Measurements from ENCODE around the gene HIGD2A. TPM values are rescaled to one million over a fixed set of nuclear protein-coding genes. Genes with fewer than 3 reads are reported as not detected.
A peak's percentile ranks its signal among the peaks of the same experiment; 100 is the strongest.

The HIGD2A gene
- polyA plus RNA-seq, 3 donors = 101 to 298 (median 260) TPM

GRCh38 chr5:176410486-176411180 is 22.1 kb downstream of the HIGD2A start:
- Histone ChIP-seq H3K9ac (ENCODE audit: insufficient read depth, low read length, poor library complexity, severe bottlenecking) (no peak overlapping the region), H3K4me2 (replicated peaks; ENCODE audit: extremely low read depth, low read length, poor library complexity, severe bottlenecking) (no peak overlapping the region), H2AFZ (ENCODE audit: insufficient read depth, low read depth, low read length, poor library complexity, severe bottlenecking) (no peak overlapping the region), H4K20me1 (ENCODE audit: insufficient read depth, low read length) (peaks cover 24% of the 10 kb centered on the region), H3K27me3 (ENCODE audit: control insufficient read depth in 2 of 2, insufficient read depth in 2 of 2, low read length in 2 of 2) (no peaks in the 10 kb centered on the region), H3K79me2 (ENCODE audit: insufficient read depth, low read length) (peaks cover 31% of the 10 kb centered on the region), H3K36me3 (replicated peaks in 1 of 2; ENCODE audit: control insufficient read depth in 1 of 2, insufficient read depth in 2 of 2, low read length in 2 of 2) (peaks cover 39 to 56% of the 10 kb centered on the region in 2 donors), H3K9me3 (replicated peaks in 1 of 2; ENCODE audit: control insufficient read depth in 1 of 2, insufficient read depth in 1 of 2, low read length in 2 of 2) (no peaks in the 10 kb centered on the region), H3K4me3 (replicated peaks in 1 of 3; ENCODE audit: low read depth in 2 of 3, low read length in 3 of 3) (no peak overlapping the region), H3K27ac (ENCODE audit: low read depth in 1 of 2, low read length in 2 of 2) (no peak overlapping the region), H3K4me1 (ENCODE audit: control insufficient read depth in 1 of 2, insufficient read depth in 2 of 2, low read length in 2 of 2) (peaks cover 8 to 13% of the 10 kb centered on the region in 2 donors)
- Mint-ChIP-seq H3K4me1 (peaks cover 41% of the 10 kb centered on the region), H3K27me3 (ENCODE audit: low read depth in 3 of 3) (no peaks in the 10 kb centered on the region), H3K36me3 (peaks cover 55 to 65% of the 10 kb centered on the region in 2 donors), H3K4me3 (no peak overlapping the region), H3K9me3 (peaks cover 0 to 2% (median 0%) of the 10 kb centered on the region in 7 donors), H3K27ac (peak overlapping the region in 2 of 7 donors; percentile 19 to 33)
- intact Hi-C loops (cut with micrococcal nuclease) = loop anchor here (10.0 kb wide), 2 partner anchors 124 to 1724 kb away; partner anchors contain the start of genes RMND5B (in 1 of the 2) and RNF44 (in 1 of the 2)
- DNase-seq = no peak
- no peak for TF ChIP-seq CTCF (IDR thresholded peaks at IDR 0.05)
- WGBS (ENCODE audit: insufficient coverage) = 97% methylated on average over 4 of the region's 5 CpGs

DNA sequence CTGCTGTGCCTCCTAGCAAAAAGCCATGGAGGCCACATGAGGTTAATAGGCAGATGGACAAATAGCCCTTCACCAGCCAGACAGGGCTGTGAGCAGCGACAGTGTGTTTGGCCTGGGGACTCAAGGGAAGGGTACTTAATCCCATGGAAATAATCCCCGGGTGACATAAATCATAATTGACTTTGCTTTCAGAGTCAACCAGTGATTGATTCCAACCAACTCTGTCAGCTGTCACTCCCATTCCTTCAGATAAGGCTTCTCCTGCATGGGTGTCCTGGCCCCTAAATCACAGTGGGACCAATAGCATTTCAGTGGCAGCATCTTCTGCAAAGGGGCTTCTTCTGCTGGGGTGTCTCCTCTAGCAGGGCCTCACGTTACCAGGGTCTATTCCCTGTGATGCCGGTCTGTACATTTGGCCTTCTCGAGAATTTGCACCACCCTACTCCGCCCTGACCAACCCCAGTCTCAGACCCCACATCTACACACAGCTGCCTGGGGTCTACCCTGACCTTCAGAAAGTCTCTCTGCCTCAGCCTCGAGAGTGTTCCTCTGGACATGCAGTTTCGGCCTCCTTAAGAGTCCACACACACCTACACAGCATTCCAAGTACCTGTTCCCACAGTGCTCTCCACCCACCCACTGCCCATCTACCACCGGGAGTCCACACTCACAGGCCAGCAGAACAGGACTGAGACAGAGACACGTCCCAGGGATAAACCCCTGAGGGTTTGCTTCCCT is 24.1 kb downstream of the HIGD2A start:
- peak overlapping the region in 4 of 7 donors; percentile 5 to 80 (median 38) for H3K27ac Mint-ChIP-seq
- Histone ChIP-seq H4K20me1 (ENCODE audit: insufficient read depth, low read length) (peaks cover 24% of the 10 kb centered on the region), H2AFZ (ENCODE audit: insufficient read depth, low read depth, low read length, poor library complexity, severe bottlenecking) (no peak overlapping the region), H3K9me3 (replicated peaks in 1 of 2; ENCODE audit: control insufficient read depth in 1 of 2, insufficient read depth in 1 of 2, low read length in 2 of 2) (no peaks in the 10 kb centered on the region), H3K4me2 (replicated peaks; ENCODE audit: extremely low read depth, low read length, poor library complexity, severe bottlenecking) (no peak overlapping the region), H3K79me2 (ENCODE audit: insufficient read depth, low read length) (peaks cover 36% of the 10 kb centered on the region), H3K4me3 (replicated peaks in 1 of 3; ENCODE audit: low read depth in 2 of 3, low read length in 3 of 3) (no peak overlapping the region), H3K36me3 (replicated peaks in 1 of 2; ENCODE audit: control insufficient read depth in 1 of 2, insufficient read depth in 2 of 2, low read length in 2 of 2) (peaks cover 20 to 36% of the 10 kb centered on the region in 2 donors), H3K27ac (ENCODE audit: low read depth in 1 of 2, low read length in 2 of 2) (no peak overlapping the region), H3K27me3 (ENCODE audit: control insufficient read depth in 2 of 2, insufficient read depth in 2 of 2, low read length in 2 of 2) (no peaks in the 10 kb centered on the region), H3K9ac (ENCODE audit: insufficient read depth, low read length, poor library complexity, severe bottlenecking) (peak overlapping the region; percentile 21), H3K4me1 (ENCODE audit: control insufficient read depth in 1 of 2, insufficient read depth in 2 of 2, low read length in 2 of 2) (peaks cover 16 to 23% of the 10 kb centered on the region in 2 donors)
- peaks cover 35 to 44% of the 10 kb centered on the region in 2 donors for H3K36me3 Mint-ChIP-seq
- TF ChIP-seq CTCF (IDR thresholded peaks at IDR 0.05) = no peak
- intact Hi-C loops (cut with micrococcal nuclease) = loop anchor here (10.0 kb wide), 2 partner anchors 122 to 1722 kb away; partner anchors contain the start of genes RMND5B (in 1 of the 2) and RNF44 (in 1 of the 2)
- WGBS (ENCODE audit: insufficient coverage) = 92% methylated on average over 10 of the region's 10 CpGs
- H3K9me3 Mint-ChIP-seq = no peaks in the 10 kb centered on the region
- no peak overlapping the region for H3K4me3 Mint-ChIP-seq
- no peak for DNase-seq
- H3K4me1 Mint-ChIP-seq = peaks cover 48% of the 10 kb centered on the region
- peaks cover 0 to 4% (median 0%) of the 10 kb centered on the region in 3 donors for H3K27me3 Mint-ChIP-seq (ENCODE audit: low read depth in 3 of 3)
